Right ventricle myocardium inferior (tissue), 1 donor: Measurements from ENCODE around the gene EXOC6B. TPM values are rescaled to one million over a fixed set of nuclear protein-coding genes. Genes with fewer than 3 reads are reported as not detected.
A peak's percentile ranks its signal among the peaks of the same experiment; 100 is the strongest.

Source experiments
- ATAC-seq: fragments of 200-7000 bp; cut with Tn5 transposase; one replicate; pipeline ENCODE4 v1.9.1; 2020; ENCODE audit warnings: mild to moderate bottlenecking, moderate library complexity
- DNase-seq: peaks from one replicate; pipeline ENCODE4 v3.0.0; 2021; ENCODE audit errors: missing footprints
- intact Hi-C: fragments of 100-400 bp; cut with DNase I; formaldehyde crosslinking; loops from one replicate; pipeline ENCODE4 v1.11.0; 2022
- total RNA-seq: library from RNA; stranded (reverse); fragmentation: NEBNext Ultra II Directional; extraction: Animal tissue kit (Norgen Biotek cat#: 25700); gene quantifications from one replicate; pipeline ENCODE4 v1.2.1, GENCODE V29; 2021
- donor health status: DM: no; HTN: yes; CAD: no; lungs with severe emphysema.

Gene EXOC6B
- total RNA-seq, 1 donor from 2014 or later, result 117 TPM

GRCh38 chr2:72386288-72386687 is 439.5 kb downstream of the EXOC6B start:
- DNase-seq (no peak), ATAC-seq (no peak)
- intact Hi-C loops, result no loop called here

- no peak for DNase-seq
- no peak for ATAC-seq
- intact Hi-C loops, result no loop called here
These were observed 447.0 kb downstream of the EXOC6B start for GRCh38 chr2:72378753-72379348.

DNA sequence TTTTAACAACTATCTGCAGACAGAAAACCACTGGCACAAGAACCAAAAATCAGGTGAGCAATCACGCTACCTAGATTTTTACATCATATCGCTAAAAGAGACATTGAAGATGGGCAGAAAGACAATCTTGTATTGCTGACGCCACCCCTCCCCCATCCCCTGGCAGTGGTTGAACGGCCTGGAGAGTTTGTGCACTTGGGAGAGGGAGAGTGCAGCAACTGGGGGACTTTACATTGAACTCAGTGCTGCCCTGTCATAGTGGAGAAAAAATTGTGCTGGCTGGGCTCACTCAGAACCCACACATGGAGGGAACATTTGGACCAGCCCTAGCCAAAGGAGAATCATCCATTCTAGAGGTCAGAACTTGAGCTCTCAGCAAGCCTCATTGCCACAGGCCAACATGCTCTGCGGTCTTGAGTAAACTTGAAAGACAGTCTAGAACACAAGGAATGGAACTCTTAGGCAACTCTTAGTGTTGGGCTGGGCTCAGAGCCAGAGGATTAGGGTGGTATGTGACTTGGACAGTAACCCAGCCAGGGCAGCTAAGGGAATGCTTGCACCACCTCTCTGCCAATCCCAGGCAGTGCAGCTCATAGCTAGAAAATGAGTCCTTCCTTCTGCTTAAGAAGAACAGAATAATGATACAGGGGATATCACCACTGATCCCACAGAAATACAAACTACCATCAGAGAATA is 458.2 kb downstream of the EXOC6B start:
- intact Hi-C loops, result no loop called here
- ATAC-seq (peak; percentile 79), DNase-seq (peak; percentile 61)

DNA sequence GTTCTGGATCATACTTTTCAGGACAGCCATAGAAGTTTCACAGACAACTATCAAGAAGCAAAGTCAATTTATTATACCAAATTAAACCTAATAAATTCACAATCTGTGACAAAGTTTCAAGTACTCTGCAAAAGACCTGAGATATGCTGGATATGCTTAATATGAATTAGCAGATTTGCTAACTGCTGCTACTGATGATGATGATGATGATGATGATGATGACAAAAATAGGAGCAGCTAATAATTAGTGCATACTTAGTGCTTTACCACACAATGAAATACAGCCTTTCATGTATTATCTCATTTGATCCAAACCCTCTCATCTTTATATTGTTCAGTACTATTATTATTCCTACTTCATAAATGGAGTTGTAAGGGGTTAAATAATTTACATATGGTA is 462.4 kb downstream of the EXOC6B start:
- intact Hi-C loops, result no loop called here
- ATAC-seq (no peak), DNase-seq (no peak)

GRCh38 chr2:72362733-72363132 is 463.1 kb downstream of the EXOC6B start:
- no peak for ATAC-seq
- intact Hi-C loops, result no loop called here
- DNase-seq, result no peak

- intact Hi-C loops, result no loop called here
- DNase-seq (no peak), ATAC-seq (no peak)
These were observed 464.3 kb downstream of the EXOC6B start for GRCh38 chr2:72361521-72361920.

- DNase-seq (no peak), ATAC-seq (no peak)
- intact Hi-C loops, result no loop called here
These were observed 464.8 kb downstream of the EXOC6B start for GRCh38 chr2:72361042-72361441.

GRCh38 chr2:72350852-72351251 is 475.0 kb downstream of the EXOC6B start:
- ATAC-seq (no peak), DNase-seq (no peak)
- intact Hi-C loops, result no loop called here

DNA sequence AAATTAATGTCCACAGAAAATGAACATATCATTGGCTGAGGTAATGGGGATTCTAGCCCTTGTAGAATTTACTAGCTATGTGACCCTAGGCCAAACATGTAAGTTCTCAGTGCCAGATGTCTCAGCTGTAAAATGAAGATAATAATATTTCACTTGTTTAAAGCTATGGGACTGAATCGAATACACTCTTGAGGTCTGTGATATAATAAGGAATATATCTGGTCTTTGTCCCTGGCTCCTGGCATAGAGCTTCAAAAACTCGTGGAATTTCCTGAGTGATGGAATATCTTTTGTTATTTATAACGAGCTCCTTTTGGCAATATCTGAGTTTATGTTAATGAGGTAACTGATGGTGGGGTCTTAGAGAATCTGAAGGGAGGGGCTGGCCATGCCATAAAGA is 476.8 kb downstream of the EXOC6B start:
- DNase-seq, result no peak
- intact Hi-C loops, result no loop called here
- no peak for ATAC-seq

DNA sequence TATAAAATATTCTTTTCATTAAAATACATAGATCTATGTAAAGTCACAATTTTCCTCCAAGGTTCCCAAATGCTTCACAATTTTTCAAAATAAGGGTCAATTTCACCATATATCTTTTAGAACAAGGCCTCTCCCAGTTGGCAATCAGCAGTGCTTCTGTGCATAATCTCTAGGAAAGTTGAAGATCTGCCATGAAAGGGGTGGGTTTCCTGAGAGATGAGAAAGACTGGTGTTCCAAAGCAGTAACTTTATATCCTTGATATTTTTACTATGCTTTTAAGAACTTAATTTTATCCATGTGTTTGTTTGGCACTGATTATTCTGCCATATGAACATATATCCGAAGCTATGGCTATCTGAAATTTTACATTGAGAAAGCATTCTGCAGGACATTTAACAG is 478.8 kb downstream of the EXOC6B start:
- DNase-seq (no peak), ATAC-seq (no peak)
- intact Hi-C loops, result no loop called here

DNA sequence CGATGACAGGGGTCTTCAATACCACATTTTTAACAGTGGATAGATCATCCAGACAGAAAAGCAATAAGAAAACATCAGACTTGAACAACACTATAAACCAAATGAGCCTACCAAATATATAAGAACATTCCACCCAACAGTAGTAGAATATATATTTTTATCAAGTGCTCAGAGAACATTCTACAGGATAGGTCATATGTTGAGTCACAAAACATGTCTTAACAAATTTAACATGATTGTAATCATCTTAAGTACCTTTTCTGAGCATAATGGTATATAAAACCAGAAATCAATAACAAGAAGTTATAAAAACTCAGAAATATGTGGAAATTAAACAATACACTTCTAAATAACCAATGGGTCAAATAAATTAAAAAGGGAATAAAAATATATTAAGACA is 484.2 kb downstream of the EXOC6B start:
- ATAC-seq (no peak), DNase-seq (no peak)
- intact Hi-C loops, result no loop called here

- ATAC-seq, result peak; percentile 70
- intact Hi-C loops, result no loop called here
These were observed 485.2 kb downstream of the EXOC6B start for GRCh38 chr2:72340665-72341064.

GRCh38 chr2:72338076-72338475 is 487.8 kb downstream of the EXOC6B start:
- ATAC-seq (no peak), DNase-seq (no peak)
- intact Hi-C loops, result no loop called here

More at GRCh38 chr2:72340665-72341064, 485.2 kb downstream of the EXOC6B start:
- DNase-seq, result no peak

DNA sequence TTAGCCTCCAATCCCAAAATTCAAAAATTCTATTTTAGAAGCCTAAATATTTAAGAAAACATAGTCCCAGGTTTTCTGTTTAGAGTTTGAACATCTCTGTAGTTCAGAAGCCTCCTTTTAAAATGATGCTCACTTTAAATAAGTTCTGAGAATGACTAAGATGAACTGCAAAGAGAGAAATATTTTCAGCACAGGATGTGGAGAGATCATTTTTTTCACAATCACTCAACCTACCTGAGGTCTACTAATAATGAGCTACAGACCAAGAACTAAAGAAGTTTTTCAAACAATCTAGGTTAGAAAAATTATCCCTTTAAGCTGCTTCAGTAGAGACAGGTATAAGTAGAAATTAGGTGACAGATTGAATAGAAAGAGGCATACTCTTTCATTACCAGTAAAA is 493.1 kb downstream of the EXOC6B start:
- intact Hi-C loops, result no loop called here
- DNase-seq (no peak), ATAC-seq (no peak)

DNA sequence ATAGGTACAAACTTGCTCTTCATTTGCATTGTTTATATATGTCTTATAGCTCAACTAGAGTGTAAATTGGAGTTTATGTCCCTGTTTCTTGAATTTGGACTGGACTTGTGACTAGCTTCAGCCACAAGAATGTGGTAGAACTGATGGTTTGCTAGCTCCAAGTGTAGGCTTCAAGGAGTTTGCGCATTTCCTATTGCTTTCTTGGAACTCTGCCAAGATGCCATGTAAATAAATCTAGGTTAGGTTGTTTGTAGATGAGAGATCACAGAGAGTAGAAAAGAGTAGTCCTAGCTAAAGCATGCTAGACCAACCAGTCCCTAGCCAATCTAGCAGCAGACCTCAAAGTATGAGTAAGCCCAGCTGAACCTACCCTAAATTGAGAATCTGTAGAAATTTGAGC is 495.2 kb downstream of the EXOC6B start:
- DNase-seq (no peak), ATAC-seq (no peak)
- intact Hi-C loops, result no loop called here

DNA sequence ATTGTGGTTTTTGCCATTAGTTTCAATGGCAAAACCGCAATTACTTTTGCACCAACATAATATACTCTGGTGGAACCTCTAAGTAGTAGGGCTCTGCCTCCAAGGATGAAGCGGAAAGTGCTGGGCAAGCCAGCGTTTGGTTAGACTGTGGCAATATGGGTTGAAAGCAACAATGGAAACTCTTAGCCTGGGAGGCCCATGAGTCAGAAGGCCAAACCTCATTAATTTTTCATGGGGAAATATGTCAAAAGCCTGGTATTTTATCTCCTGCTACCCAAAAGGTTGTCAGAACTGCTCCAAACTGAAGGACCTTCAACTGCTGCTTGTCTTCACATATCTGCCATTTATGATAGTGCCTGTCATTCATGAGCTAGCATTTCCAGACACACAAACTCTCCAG is 499.1 kb downstream of the EXOC6B start:
- ATAC-seq, result no peak
- no peak for DNase-seq
- intact Hi-C loops, result no loop called here

- no peak for DNase-seq
- intact Hi-C loops, result no loop called here
- ATAC-seq, result peak; percentile 31
These were observed 500.0 kb downstream of the EXOC6B start for GRCh38 chr2:72325592-72326422.

- ATAC-seq, result peak; percentile 39
- no peak for DNase-seq
- intact Hi-C loops, result no loop called here
These were observed 509.1 kb downstream of the EXOC6B start for GRCh38 chr2:72316774-72317173.

DNA sequence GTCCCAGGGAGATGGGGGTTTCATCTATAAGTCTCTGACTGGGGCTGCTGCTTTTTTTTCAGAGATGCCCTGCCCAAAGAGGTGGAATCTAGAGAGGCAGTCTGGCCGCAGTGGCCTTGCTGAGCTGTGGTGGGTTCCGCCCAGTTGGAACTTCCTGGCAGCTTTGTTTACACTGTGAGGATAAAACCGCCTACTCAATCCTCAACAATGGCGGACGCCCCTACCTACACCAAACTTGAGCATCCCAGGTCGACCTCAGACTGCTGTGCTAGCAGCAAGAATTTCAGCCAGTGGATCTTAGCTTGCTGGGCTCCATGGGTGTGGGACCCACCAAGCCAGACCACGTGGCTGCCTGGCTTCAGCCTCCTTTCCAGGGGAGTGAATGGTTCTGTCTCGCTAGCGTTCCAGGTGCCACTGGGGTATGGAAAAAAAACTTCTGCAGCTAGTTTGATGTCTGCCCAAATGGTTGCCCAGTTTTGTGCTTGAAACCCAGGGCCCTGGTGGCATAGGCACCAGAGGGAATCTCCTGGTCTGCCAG is 525.6 kb downstream of the EXOC6B start:
- intact Hi-C loops, result no loop called here
- no peak for DNase-seq

DNA sequence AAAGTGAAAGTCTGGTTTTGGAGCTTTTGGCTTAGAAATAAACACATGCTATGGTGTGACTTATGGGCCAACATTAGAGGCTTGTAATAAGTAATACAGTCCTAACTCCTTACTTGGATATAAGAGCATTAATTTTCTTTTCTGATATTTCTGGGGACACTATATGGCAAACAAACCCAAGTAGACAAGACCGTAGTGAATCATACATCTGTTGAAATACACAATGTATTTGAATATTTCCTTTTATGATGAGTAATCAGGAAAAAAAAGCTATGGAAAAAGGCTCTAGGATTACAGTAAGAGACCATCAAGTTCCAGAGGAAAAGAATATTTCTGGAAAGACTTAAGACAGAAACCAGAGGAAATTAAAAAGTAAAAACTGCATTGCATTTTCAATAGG is 532.2 kb downstream of the EXOC6B start:
- no peak for DNase-seq
- ATAC-seq, result no peak
- intact Hi-C loops, result no loop called here

More for the DNA sequence above, 525.6 kb downstream of the EXOC6B start:
- ATAC-seq, result no peak
